HCT116 (cell line): ENCODE measurements around the gene AXIN1. TPM values are rescaled to one million over a fixed set of nuclear protein-coding genes. Genes with fewer than 3 reads are reported as not detected.

Source experiments
- ATAC-seq: fragments of 200-7000 bp; cut with Tn5 transposase; 2 replicates; pipeline ENCODE4 v1.9.1; 2020; ENCODE audit warnings: mild to moderate bottlenecking, moderate library complexity
- BruUV-seq: library from RNA; stranded (reverse); fragments of 400-500 nt; replicated peaks from 2 replicates; lab custom pipeline; 2021; lab: Mats Ljungman, UMichigan
- CTCF ChIA-PET: fragments of 300-600 bp; sonication (Branson Sonifier 250); formaldehyde crosslinking; loops from one replicate; lab custom pipeline; 2021; ENCODE audit warnings: antibody characterized with exemption; lab: Charles Lee
- POLR2A ChIA-PET: fragments of 300-600, 350-600 bp; sonication (Branson Sonifier 250); formaldehyde crosslinking; loops from one replicate; lab custom pipeline; 2021; ENCODE audit warnings: antibody characterized with exemption; lab: Charles Lee
- RAD21 ChIA-PET, 2 experiments: fragments of 300-600 bp; sonication (Branson Sonifier 250); formaldehyde crosslinking; loops; one replicate each; lab custom pipeline; 2023; ENCODE audit warnings: low total read pairs in 2 of 2; ENCODE audit not compliant: uncharacterized antibody in 2 of 2, unreplicated experiment in 2 of 2, low non-redundant PET in 1 of 2; lab: Charles Lee
- DNase-seq: peaks from one replicate; pipeline ENCODE4 v3.0.0-alpha.2; 2010; ENCODE audit warnings: low read depth, low spot score
- H2AFZ ChIP-seq: fragments of 200-600 bp; shearing (Covaris generic), sonication (generic); 2 replicates; pipeline ENCODE4 v1.6.1; 2017; ENCODE audit warnings: low read depth, mixed run types, mixed read lengths, antibody characterized with exemption, low read length; ENCODE audit not compliant: poor library complexity, severe bottlenecking
- H3K27ac ChIP-seq: 2 replicates; pipeline ENCODE4 v1.5.1; 2012; ENCODE audit warnings: low read depth, low read length
- H3K27me3 ChIP-seq: fragments of 200-600 bp; sonication (generic); 2 replicates; pipeline ENCODE4 v1.6.1; 2016; ENCODE audit warnings: mixed run types, low read length, mixed read lengths; ENCODE audit not compliant: insufficient read depth
- H3K36me3 ChIP-seq, 2 experiments: fragments of 200-500 bp in 1 of 2; fragments of 200-600 bp in 1 of 2; sonication (Bioruptor generic) in 1 of 2; sonication (generic) in 1 of 2; 2 replicates each; pipeline versions ENCODE4 v1.5.1 to v1.6.1; 2014 to 2016; ENCODE audit warnings: low read length in 2 of 2, inconsistent platforms in 1 of 2, mixed read lengths in 1 of 2, mixed run types in 1 of 2; ENCODE audit not compliant: insufficient read depth in 2 of 2, control insufficient read depth in 1 of 2
- H3K4me1 ChIP-seq, 2 experiments: fragments of 200-600 bp in 1 of 2; sonication (generic) in 1 of 2; 2 replicates each; pipeline versions ENCODE4 v1.5.1 to v1.6.1; 2012 to 2017; ENCODE audit warnings: low read length in 2 of 2, inconsistent platforms in 1 of 2, mild to moderate bottlenecking in 1 of 2, mixed read lengths in 1 of 2, mixed run types in 1 of 2, moderate library complexity in 1 of 2; ENCODE audit not compliant: insufficient read depth in 2 of 2, control insufficient read depth in 1 of 2
- H3K4me2 ChIP-seq: fragments of 200-600 bp; sonication (generic); 2 replicates; pipeline ENCODE4 v1.6.1; 2017; ENCODE audit warnings: mixed run types, low read length, mixed read lengths
- H3K4me3 ChIP-seq, 2 experiments: fragments of 200-600 bp in 1 of 2; sonication (generic) in 1 of 2; replicated peaks in 1 of 2; 2 replicates each; pipeline ENCODE4 v1.5.1; 2011 to 2016; ENCODE audit warnings: low read length in 2 of 2, control low read depth in 1 of 2, low read depth in 1 of 2, mild to moderate bottlenecking in 1 of 2, mixed read lengths in 1 of 2, mixed run types in 1 of 2
- H3K79me2 ChIP-seq: fragments of 200-600 bp; sonication (generic); 2 replicates; pipeline ENCODE4 v1.6.1; 2017; ENCODE audit warnings: mild to moderate bottlenecking, mixed run types, low read length, moderate library complexity, mixed read lengths; ENCODE audit not compliant: insufficient read depth
- H3K9ac ChIP-seq: fragments of 200-600 bp; sonication (generic); 2 replicates; pipeline ENCODE4 v1.6.1; 2016; ENCODE audit warnings: low read length, mixed read lengths
- H3K9me2 ChIP-seq: fragments of 200-600 bp; sonication (generic), shearing (Covaris generic); 2 replicates; pipeline ENCODE4 v1.6.1; 2017; ENCODE audit warnings: mixed run types, mild to moderate bottlenecking, moderate library complexity; ENCODE audit not compliant: insufficient read depth
- H3K9me3 ChIP-seq, 2 experiments: fragments of 200-500 bp in 1 of 2; fragments of 200-600 bp in 1 of 2; sonication (Bioruptor generic) in 1 of 2; sonication (generic) in 1 of 2; 2 replicates each; pipeline ENCODE4 v1.6.1; 2014 to 2017; ENCODE audit warnings: low read length in 2 of 2, mixed read lengths in 2 of 2, inconsistent platforms in 1 of 2, low read depth in 1 of 2, mild to moderate bottlenecking in 1 of 2, mixed run types in 1 of 2, moderate library complexity in 1 of 2; ENCODE audit not compliant: control insufficient read depth in 1 of 2, insufficient read depth in 1 of 2
- H4K20me1 ChIP-seq: fragments of 200-600 bp; sonication (generic), shearing (Covaris generic); 2 replicates; pipeline ENCODE4 v1.6.1; 2017; ENCODE audit warnings: mixed run types, mild to moderate bottlenecking, moderate library complexity; ENCODE audit not compliant: insufficient read depth
- CBX3 ChIP-seq: IDR thresholded peaks from 2 replicates; pipeline ENCODE4 v1.6.1; 2012; ENCODE audit warnings: low read depth
- CEBPB ChIP-seq: IDR thresholded peaks from 2 replicates; pipeline ENCODE4 v1.6.1; 2012; ENCODE audit warnings: low read depth
- EGR1 ChIP-seq: IDR thresholded peaks from 2 replicates; pipeline ENCODE4 v1.6.1; 2012; ENCODE audit warnings: low read depth
- ELF1 ChIP-seq: IDR thresholded peaks from 2 replicates; pipeline ENCODE4 v1.6.1; 2012; ENCODE audit warnings: low read depth, borderline replicate concordance
- EZH2 ChIP-seq: fragments of 200-600 bp; sonication (generic); IDR thresholded peaks from 2 replicates; pipeline ENCODE4 v1.6.1; 2017; ENCODE audit warnings: antibody characterized with exemption, mixed run types
- EZH2phosphoT487 ChIP-seq: fragments of 200-600 bp; IDR thresholded peaks from 2 replicates; pipeline ENCODE4 v1.6.1; 2018; ENCODE audit warnings: antibody characterized with exemption, borderline replicate concordance
- FOSL1 ChIP-seq: IDR thresholded peaks from 2 replicates; pipeline ENCODE4 v1.6.1; 2012; ENCODE audit warnings: low read depth
- JUND ChIP-seq: IDR thresholded peaks from 2 replicates; pipeline ENCODE4 v1.6.1; 2012
- MAX ChIP-seq: IDR thresholded peaks from 2 replicates; pipeline ENCODE4 v1.6.1; 2012
- POLR2A ChIP-seq: IDR thresholded peaks from 2 replicates; pipeline ENCODE4 v1.7.0; 2011; ENCODE audit warnings: borderline replicate concordance; ENCODE audit not compliant: insufficient read depth, insufficient read length; ENCODE audit errors: extremely low read depth
- POLR2AphosphoS5 ChIP-seq: IDR thresholded peaks from 2 replicates; pipeline ENCODE4 v1.6.1; 2011; ENCODE audit warnings: mild to moderate bottlenecking, low read depth, low read length, moderate library complexity
- RAD21 ChIP-seq: IDR thresholded peaks from 2 replicates; pipeline ENCODE4 v1.6.1; 2012; ENCODE audit warnings: low read depth, mild to moderate bottlenecking
- SIN3A ChIP-seq: IDR thresholded peaks from 2 replicates; pipeline ENCODE4 v1.6.1; 2012; ENCODE audit warnings: low read depth
- SP1 ChIP-seq: IDR thresholded peaks from 2 replicates; pipeline ENCODE4 v1.6.1; 2012; ENCODE audit warnings: low read depth
- SRF ChIP-seq: IDR thresholded peaks from 2 replicates; pipeline ENCODE4 v1.6.1; 2012; ENCODE audit warnings: low read depth
- TCF7L2 ChIP-seq: IDR thresholded peaks from 2 replicates; pipeline ENCODE4 v1.7.0; 2011; ENCODE audit warnings: borderline replicate concordance, inconsistent platforms; ENCODE audit not compliant: insufficient read depth, insufficient read length; ENCODE audit errors: extremely low read depth
- YY1 ChIP-seq: IDR thresholded peaks from 2 replicates; pipeline ENCODE4 v1.6.1; 2011; ENCODE audit warnings: low read length, low read depth, moderate library complexity, mild to moderate bottlenecking; ENCODE audit not compliant: insufficient replicate concordance; ENCODE audit errors: extremely low read depth
- ZFX ChIP-seq: fragments of 450-650 bp; IDR thresholded peaks from 2 replicates; pipeline ENCODE4 v1.6.1; 2017
- intact Hi-C: fragments of 100-400 bp; cut with micrococcal nuclease; formaldehyde crosslinking; loops from 2 replicates; pipeline ENCODE4 v1.10.0; 2022
- total RNA-seq: library from RNA; stranded (reverse); gene quantifications from one replicate; pipeline ENCODE4 v1.2.1, GENCODE V29; 2021; ENCODE audit not compliant: unreplicated experiment
- TF ChIP-seq, protein P1 (sequence below), 3 experiments: fragments of 200-600 bp in 1 of 3; sonication (generic) in 1 of 3; IDR thresholded peaks in 2 of 3; conservative IDR thresholded peaks in 1 of 3; 2 replicates each; pipeline ENCODE4 v1.5.1; 2012 to 2017; ENCODE audit warnings: low read depth in 2 of 3, low read length in 2 of 3, antibody characterized with exemption in 1 of 3, borderline replicate concordance in 1 of 3, control low read depth in 1 of 3, mild to moderate bottlenecking in 1 of 3, mixed read lengths in 1 of 3, mixed run types in 1 of 3, moderate library complexity in 1 of 3; ENCODE audit not compliant: insufficient read depth in 1 of 3
- TF ChIP-seq, protein P2 (sequence below): IDR thresholded peaks from 2 replicates; pipeline ENCODE4 v1.6.1; 2012; ENCODE audit warnings: low read depth

AXIN1 gene
- total RNA-seq, 1 experiment from 2014 or later = 20.2 TPM

GRCh38 chr16:370979-371514 is 18.5 kb upstream of the AXIN1 start:
- H3K9me3 ChIP-seq = no peaks in the 10 kb centered on the region
- H3K27me3 ChIP-seq = no peaks in the 10 kb centered on the region
- intact Hi-C loops = no loop called here
- no peaks in the 10 kb centered on the region for H3K9me2 ChIP-seq
- peak overlapping the region; percentile 53 for H3K4me2 ChIP-seq
- ChIA-PET POLR2A (interaction anchor here (1.0 to 1.1 kb wide), 2 partner anchors 10 to 18 kb away, joined by 3 to 5 read pairs; no protein-coding TSS in a partner anchor), RAD21 (no interaction called here), CTCF (interaction anchor here (1.2 kb wide), 1 partner anchor 9 kb away, joined by 3 read pairs; no protein-coding TSS in a partner anchor)
- TF ChIP-seq RAD21 (no peak), JUND (no peak), CEBPB (no peak), POLR2AphosphoS5 (no peak), TCF7L2 (no peak), CBX3 (no peak), EZH2phosphoT487 (no peak), SP1 (no peak), FOSL1 (no peak), SIN3A (no peak), MAX (no peak), YY1 (no peak), EGR1 (no peak), POLR2A (no peak), ELF1 (no peak), SRF (no peak), ZFX (no peak), EZH2 (no peak)
- TF ChIP-seq, protein P1, sequence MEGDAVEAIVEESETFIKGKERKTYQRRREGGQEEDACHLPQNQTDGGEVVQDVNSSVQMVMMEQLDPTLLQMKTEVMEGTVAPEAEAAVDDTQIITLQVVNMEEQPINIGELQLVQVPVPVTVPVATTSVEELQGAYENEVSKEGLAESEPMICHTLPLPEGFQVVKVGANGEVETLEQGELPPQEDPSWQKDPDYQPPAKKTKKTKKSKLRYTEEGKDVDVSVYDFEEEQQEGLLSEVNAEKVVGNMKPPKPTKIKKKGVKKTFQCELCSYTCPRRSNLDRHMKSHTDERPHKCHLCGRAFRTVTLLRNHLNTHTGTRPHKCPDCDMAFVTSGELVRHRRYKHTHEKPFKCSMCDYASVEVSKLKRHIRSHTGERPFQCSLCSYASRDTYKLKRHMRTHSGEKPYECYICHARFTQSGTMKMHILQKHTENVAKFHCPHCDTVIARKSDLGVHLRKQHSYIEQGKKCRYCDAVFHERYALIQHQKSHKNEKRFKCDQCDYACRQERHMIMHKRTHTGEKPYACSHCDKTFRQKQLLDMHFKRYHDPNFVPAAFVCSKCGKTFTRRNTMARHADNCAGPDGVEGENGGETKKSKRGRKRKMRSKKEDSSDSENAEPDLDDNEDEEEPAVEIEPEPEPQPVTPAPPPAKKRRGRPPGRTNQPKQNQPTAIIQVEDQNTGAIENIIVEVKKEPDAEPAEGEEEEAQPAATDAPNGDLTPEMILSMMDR (IDR thresholded peaks at IDR 0.05 in 2 of 3, conservative IDR thresholded peaks at IDR 0.05 in 1 of 3; ENCODE audit: borderline replicate concordance in 1 of 3, insufficient read depth in 1 of 3, low read depth in 2 of 3, low read length in 2 of 3) = no peak
- TF ChIP-seq, protein P2, sequence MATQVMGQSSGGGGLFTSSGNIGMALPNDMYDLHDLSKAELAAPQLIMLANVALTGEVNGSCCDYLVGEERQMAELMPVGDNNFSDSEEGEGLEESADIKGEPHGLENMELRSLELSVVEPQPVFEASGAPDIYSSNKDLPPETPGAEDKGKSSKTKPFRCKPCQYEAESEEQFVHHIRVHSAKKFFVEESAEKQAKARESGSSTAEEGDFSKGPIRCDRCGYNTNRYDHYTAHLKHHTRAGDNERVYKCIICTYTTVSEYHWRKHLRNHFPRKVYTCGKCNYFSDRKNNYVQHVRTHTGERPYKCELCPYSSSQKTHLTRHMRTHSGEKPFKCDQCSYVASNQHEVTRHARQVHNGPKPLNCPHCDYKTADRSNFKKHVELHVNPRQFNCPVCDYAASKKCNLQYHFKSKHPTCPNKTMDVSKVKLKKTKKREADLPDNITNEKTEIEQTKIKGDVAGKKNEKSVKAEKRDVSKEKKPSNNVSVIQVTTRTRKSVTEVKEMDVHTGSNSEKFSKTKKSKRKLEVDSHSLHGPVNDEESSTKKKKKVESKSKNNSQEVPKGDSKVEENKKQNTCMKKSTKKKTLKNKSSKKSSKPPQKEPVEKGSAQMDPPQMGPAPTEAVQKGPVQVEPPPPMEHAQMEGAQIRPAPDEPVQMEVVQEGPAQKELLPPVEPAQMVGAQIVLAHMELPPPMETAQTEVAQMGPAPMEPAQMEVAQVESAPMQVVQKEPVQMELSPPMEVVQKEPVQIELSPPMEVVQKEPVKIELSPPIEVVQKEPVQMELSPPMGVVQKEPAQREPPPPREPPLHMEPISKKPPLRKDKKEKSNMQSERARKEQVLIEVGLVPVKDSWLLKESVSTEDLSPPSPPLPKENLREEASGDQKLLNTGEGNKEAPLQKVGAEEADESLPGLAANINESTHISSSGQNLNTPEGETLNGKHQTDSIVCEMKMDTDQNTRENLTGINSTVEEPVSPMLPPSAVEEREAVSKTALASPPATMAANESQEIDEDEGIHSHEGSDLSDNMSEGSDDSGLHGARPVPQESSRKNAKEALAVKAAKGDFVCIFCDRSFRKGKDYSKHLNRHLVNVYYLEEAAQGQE = no peak
- DNase-seq (no peak), ATAC-seq (peak; percentile 37)
- H3K36me3 ChIP-seq = 0 out of 4 replicates have a peak, but pooled peaks cover 0 to 3% of the 10 kb centered on the region in 2 experiments
- H4K20me1 ChIP-seq = no peaks in the 10 kb centered on the region
- H3K4me1 ChIP-seq = peaks cover 3 to 13% of the 10 kb centered on the region in 2 experiments; a peak in 3 of 4 replicates
- no peak overlapping the region for H2AFZ ChIP-seq
- BruUV-seq = no TSS peak
- H3K9ac ChIP-seq = peak overlapping the region; percentile 33; the same call in 1 of the 2 replicates
- peak overlapping the region; percentile 25 to 46; a peak in 3 of 4 replicates for H3K4me3 ChIP-seq
- H3K79me2 ChIP-seq = no peaks in the 10 kb centered on the region
- H3K27ac ChIP-seq = peak overlapping the region; percentile 63
